Hepatic stellate cell (primary cell): ENCODE measurements around the gene SULT4A1.
"Not testable (repeated sequence)": the region's sequence is repeated elsewhere in the genome, so short reads cannot be mapped to it uniquely, and the experiment has no call there.

Experiments
- DNase-seq: peaks from one replicate; pipeline ENCODE4 v3.0.0; 2011; ENCODE audit warnings: low spot score

SULT4A1 gene, protein sequence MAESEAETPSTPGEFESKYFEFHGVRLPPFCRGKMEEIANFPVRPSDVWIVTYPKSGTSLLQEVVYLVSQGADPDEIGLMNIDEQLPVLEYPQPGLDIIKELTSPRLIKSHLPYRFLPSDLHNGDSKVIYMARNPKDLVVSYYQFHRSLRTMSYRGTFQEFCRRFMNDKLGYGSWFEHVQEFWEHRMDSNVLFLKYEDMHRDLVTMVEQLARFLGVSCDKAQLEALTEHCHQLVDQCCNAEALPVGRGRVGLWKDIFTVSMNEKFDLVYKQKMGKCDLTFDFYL

DNA sequence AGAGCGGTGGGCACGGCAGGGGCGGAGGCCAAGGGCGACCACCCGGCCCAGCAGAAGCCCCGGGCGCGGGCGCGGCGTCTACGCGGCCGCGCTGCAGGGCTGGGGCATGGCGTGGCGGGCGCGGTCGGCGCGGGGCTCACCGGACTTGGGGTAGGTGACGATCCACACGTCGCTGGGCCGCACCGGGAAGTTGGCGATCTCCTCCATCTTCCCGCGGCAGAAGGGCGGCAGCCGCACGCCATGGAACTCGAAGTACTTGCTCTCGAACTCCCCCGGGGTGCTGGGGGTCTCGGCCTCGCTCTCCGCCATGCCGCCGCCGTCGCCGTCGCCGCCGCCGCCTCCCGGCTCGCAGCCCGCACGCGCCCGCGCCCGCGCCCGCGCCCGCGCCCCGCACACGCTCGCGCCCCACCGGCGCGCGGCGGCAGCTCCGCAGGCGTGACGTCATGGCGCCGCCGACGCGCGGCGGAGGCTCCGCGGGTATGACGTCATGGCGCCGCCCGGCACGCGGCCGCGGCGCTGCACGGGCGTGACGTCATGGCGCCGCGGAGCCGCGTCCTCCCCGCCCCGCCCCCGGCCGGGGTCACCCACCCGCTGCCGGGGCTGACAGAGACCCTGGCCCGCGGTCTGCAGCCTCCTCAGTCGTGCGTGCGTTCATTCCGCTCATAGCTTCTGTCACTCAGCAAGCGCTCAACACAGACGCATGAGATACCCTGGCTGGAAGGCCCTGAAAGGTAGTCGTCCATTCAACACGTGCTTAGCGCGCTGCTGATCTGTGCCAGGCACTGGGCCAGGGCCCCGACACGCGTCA, at the start of gene SULT4A1:
Gene SULT4A1 (minus strand): TSS at position 440 of the 808 bp plus-strand sequence. CDS start 131 bp downstream, at position 309.
- DNase-seq = no peak

DNA sequence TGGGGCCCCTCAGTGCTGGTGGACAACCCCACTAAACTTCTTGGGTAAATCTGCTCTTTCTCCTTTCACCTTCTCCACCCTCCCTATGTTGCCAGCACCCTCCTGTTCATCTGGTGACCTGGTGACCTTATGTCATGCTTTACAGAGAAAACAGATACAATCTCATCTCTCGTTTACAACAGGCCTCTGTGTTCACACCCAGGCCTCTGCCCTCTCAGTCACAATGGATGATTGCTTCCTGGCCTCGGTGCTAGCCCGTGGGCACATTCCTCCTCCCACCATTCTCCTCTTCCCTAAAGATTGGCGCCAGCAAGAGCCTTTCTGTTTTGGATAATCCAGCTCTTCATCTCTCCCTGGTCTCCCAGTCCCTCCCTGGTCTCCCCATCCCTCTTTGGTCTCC, 49.0 kb upstream of the SULT4A1 start:
- DNase-seq = no peak

DNA sequence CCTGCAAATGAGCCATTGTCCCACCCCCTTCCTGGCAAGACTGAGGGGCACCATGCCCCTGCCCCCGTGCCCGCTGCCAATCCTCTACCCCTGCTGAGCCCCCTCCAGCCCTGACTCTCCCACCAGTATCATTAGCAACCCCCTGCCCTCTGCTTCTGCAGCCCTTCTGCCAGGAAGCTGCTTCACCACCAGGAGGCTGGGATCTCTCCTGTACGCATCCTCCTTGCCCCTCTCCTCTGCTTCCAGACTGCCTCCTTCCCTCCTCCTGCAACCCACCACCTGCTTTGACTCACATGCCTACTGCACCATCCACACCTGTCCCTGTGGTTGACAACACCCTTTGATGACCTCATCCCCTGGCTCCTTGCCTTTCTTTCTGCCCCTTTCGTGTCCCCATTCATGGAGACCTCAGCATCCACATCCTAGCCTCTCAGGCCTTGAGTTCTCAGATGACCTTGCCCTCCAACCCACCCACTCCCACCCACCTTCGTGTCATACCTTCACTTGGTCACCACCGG, 47.9 kb upstream of the SULT4A1 start:
- DNase-seq = no peak

DNA sequence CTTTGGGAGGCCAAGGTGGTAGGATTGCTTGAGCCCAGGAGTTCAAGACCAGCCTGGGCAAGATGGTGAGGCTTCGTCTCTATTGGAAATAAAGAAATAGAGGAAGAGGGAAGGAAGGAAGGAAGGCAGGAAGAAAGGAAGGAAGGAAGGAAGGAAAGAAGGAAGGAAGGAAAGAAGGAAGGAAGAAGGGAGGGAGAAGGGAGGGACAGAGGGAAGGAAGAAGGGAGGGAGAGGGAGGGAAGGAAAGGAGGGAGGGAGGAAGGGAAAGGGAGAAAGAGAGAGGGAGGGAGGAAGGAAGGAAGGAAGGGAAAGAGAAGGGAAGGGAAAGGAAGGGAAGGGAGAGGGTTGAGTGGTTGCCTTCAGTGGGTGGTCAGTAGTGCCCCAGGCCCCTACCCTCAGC, 47.4 kb upstream of the SULT4A1 start:
- DNase-seq = no peak

DNA sequence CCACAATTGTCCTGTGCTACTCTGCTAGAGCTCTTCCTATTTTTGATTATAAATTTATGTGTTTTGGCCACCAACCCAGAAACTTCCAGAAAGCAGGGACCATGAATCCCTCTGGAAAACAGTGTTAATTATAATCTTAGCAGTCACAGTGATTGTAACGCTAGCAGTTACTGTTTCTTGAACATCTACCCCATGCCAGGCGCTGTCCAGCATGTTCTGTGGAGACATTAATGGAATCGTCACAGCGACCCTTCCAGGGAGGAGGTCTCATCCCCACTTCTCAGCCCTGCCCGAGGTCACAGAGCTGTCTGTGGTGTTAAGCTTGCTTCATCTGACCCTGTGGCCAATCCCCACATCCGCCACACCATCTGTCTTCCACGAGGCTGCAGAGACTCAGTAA, 43.4 kb upstream of the SULT4A1 start:
- DNase-seq = no peak

DNA sequence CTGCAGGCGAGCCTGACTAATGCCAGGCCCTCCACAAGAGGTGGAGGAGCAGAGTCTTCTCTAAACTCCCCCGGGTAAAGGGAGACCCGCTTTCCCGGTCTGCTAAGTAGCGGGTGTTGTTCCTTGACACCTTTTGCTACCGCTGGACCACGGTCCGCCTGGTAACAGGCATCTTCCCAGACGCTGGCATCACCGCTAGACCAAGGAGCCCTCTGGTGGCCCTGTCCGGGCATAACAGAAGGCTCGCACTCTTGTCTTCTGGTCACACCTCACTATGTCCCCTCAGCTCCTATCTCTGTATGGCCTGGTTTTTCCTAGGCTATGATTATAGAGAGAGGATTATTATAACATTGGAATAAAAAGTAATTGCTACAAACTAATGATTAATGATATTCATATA, 42.1 kb upstream of the SULT4A1 start:
- DNase-seq = not testable (repeated sequence)

DNA sequence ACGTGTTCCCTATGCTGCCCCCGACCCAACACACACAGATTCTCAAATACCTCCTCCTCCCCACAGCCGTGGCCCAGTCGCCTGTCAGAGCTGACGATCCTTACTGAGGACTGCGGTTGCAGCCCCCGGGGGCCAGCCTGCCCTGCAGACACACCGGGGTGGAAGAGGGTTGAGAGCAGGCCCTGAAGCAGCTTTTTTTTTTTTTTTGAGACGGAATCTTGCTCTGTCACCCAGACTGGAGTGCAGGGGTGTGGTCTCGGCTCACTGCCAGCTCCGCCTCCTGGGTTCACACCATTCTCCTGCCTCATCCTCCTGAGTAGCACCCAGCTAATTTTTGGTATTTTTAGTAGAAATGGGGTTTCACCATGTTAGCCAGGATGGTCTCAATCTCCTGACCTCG, 40.7 kb upstream of the SULT4A1 start:
- DNase-seq = not testable (repeated sequence)

DNA sequence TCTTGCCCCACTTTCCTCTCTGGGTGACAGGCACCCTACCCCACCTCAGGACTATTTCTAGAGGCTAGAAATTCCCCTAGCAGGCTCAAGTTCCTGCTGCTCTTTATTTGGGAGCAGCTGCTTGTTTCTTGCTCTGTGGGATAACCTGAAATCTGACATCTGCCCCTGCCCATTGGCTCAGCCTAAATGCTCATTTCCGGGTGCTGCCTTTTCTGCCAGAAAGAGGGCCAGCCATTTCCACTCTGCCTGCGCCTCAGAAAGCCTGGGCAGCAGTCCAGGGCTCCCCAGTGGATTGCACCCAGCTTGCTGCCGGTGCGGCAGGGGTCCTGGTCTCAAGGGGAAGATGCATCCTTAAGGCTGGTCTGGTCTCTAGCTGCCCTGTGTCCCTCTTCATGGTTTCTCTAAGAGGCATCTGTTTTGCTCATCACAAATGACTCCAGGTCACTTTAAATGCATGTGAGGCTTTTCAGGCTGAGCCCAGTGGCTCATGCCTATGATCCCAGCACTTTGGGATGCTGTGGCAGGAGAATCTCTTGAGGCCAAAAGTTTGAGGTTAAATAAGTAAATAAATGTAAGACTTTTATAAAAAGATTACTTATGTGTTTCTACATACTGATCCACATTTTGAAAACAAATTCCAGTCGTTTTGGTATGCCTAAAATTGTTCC, 39.8 kb upstream of the SULT4A1 start:
- peak; percentile 75 for DNase-seq

DNA sequence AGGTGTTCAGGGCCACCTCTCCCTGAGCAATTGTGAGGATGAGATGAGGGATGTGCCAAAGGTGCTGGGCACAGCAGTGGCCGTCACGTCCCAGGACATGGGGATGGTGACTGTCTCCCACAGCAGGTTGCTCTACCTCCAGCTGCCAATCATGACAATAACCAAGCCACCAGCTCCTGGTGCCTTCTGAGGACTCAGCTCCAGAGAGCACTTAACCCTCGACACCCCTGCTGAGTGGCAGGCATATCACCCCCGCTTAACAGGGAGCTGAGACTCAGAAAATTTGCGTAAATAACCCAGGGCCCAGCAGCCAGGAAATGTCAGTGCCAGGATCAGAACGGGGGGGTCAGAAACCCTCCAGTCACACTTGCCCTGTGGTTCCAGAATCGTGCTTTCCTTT, 37.9 kb upstream of the SULT4A1 start:
- no peak for DNase-seq

DNA sequence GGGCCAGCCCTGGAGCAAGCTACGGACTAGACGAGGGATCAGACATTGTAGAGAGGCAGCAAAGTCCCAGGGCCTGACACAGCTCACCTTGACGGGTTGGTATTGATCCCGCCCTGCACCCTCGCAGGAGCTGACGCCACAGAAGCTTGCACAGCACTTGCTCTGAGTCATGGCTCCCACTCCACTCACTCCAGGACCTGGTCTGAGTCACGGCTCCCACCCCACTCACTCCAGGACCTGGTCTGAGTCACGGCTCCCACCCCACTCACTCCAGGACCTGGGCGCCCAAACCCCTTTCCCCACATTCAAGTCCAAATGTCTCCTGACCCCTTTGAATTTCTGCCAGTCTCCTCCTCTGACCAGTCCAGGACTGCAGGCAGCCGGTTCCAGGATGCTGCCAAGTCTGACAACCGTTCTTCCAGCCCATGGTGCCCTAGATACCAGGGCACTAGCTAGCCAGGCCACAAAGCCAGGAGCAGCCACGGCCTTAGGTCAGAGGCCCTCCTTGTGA, 35.5 kb upstream of the SULT4A1 start:
- DNase-seq = peak; percentile 70

DNA sequence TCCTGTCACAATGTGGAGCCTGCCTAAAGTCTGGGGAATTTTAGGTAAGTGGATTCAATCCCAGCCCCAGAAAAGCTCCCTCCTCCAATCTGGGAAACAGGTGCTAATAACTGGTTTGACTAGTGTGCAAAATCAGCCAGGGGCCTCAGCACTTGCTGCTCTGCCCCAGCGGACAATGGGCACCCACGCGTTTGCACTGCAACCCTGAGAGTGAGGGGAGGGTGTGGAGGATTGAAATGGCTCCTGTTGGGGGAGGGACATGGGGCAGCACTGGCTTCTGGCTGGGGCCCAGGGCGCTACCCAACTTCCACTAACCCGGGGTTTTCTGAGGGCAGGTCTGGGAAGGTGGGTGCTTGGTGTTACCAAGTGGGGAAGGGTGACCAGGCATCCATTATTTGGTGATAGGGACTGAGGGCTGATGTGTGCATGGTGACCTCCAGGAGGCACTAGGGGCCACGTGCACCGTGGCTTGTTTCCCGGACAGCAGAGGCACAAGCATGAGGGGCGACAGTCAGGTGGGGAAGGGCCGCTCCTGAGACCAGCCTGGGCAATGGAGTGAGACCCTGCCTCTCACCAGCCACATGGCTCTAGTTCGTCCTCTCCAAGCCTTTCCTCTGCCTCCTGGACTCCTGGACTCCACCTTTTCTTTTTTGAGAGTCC, 33.8 kb upstream of the SULT4A1 start:
- DNase-seq = no peak

DNA sequence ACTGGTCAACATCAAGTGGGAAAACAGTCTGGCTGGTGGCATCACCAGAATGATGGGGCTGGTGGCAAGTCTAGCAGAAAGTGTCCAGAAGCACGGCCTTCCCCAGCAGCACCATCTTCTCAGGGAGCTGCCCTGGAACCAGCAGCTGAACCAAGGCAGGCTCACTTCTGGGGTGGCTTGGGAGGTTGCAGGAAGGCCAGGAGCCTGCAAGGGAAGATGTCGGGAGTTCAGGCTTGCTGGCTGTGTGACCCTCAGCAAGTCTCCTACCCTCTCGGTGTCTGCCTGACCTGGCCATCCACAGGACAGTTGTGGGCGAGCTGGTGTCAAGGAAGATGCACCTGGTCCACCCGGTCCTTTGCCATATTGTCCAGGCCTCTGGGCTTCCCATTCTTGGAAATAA, 31.8 kb upstream of the SULT4A1 start:
- DNase-seq = no peak

DNA sequence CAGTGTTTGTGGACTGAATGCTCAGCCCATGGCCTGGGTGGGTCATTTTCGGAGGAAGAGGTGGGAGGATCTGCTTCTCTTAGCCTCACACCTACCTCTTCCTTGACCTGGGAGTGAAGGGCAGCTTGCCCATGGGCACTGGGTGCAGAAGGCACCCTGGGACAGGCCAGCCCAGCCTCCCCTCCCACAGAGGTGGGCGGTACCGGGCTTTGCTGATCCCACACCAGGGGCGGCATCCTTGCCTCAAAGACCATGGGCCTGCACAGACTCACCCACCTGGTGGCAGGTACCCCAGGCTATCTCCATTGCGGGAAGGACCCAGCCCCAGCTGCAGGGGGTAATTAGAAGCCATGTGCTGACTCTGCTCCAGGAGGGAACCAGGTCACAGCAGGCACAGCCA, 31.0 kb upstream of the SULT4A1 start:
- no peak for DNase-seq

DNA sequence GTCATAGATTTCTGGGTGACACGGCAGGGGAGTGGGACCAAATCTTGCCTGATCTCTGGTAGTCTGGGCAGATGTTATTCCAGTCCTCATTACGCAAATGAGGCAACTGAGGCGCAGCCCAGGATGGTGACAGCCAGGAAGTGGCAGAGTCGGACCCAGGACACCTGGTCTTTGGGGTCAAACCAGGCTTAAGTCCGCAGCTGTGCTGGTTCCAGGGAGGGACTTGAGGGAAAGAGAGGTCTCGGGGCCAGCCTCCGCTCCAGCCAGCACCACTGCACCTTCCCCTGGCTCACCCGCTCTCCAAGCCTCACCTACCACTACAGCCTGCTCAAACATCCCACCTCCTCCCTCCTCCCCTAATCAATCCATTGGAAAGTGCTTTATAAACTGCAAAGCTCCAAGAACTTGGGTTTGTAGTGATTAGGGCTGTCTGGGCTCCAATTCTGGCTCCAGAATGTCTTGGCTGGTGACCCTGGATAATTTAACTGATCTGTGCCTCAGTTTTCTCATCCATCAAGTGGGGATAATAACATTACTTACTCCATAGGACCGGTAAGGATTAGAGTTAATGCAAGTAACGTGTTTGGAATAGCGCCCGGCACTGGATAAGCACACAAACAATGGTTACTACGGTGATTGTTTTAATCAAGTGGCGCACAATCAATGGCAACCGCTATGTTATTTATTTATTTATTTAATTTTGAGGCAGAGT, 30.0 kb upstream of the SULT4A1 start:
- DNase-seq = no peak

DNA sequence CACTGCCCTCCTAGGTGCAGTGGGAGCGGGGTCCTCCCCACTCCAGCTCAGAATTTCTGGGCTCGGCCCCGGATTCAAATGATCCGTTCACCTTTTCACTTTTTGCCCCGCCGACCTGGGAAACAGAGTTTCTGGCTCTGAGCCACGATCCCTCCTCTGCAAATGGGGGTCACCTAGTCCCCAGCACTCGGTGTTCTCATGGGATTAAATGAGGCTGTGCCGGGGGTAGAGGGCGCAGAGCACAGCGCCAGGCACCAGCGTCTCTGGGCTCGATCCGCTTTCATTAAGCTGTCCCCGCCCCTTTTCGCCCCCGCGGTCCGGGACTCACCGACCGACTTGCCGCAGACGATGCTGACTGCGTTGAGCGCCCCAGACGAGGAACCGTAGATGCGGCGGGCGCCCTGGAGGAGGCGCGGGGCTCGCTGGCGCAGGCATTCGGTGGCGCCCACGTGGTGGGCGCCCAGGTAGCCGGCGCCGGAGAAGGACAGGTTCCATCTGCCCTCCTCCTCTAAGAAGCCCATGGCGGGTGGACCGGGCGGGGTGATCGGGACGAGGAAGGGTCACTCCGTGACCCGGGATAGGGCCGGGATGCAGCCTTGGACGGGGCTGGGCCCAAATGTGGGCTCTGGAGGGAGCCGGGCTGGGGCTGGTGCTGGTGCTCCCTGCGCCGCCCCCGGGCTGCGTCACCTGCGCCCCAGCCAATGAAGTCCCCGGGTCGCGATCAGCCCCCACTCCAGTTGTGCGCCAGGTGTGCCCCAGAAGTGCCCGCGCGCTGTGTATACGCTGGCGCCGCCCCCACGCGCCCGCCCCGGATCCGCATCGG, 29.3 kb upstream of the SULT4A1 start, which contains the start of gene PNPLA5:
Gene PNPLA5 (minus strand): TSS at position 654 of the 823 bp plus-strand sequence. CDS start 133 bp downstream, at position 521.
- DNase-seq = no peak

DNA sequence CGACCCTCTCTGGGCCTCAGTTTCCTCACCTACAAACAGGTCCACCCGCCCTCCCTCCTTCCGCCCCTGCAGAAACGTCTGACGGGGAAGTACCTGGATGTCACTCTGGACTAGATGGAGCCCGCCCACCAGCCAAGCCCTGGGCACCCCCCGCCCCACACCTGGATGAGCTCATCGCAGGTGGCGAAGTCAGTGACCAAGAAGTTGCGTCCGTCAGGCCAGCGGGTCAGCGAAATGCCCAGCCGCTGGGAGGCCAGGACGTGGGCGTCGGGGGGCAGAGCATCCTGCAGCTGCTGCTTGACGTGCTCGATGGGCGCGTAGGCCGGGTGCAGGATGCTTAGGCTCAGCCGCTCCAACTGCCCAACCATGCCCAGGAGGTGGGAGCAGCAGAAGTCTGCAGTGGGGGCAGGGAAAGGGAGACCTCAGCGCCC, 28.6 kb upstream of the SULT4A1 start:
- no peak for DNase-seq

DNA sequence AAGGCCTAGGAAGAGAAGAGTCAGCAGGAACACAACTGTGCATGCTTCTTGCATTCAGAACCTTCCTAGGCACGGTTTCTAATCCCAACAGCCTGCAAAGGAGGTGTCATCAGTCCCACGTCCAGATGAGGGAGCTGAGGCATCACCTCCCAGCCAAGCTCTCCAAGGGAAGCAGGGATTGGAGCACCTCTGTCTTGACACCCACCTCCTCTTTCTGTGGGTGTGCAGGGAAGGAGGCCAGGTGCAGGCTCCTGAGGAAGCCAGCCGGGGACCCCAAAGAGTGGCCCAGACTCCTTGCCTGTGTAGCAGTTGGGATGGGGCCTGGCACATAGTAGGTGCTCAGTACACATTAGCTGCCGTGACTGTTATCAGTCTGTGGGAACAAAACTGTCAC, 27.5 kb upstream of the SULT4A1 start:
- DNase-seq = peak; percentile 69

DNA sequence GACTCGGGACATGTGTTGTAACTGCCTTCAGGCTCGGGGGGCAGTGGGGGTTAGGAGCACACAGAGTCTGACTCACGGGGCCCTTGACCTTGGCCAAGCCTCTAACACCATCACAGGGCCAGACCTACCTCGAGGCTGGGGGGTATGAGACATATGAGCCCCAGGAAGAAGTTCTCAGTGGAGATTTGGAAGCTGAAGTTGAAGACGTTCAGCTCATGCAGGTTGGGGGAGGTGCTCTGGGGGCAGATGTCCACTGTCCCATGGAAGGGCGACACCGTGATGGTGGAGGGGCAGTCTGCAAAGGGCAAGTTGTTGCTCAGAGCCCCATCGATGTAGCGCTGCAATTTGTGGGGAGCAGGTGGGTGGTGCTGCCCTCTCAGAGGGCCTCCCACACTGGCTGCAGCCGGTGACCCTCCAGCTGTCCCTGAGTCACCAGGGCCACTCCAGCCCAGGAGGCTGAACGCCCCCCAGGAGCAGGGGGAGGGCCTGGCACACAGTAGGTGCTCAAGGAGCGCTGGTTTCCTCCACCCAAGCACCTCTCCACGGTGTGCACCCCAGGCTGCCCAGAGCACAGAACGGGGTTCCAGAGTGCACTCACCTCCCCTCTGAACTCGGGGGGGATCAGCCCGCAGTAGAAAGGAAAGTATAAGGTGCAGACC, 27.0 kb upstream of the SULT4A1 start:
- DNase-seq = no peak

DNA sequence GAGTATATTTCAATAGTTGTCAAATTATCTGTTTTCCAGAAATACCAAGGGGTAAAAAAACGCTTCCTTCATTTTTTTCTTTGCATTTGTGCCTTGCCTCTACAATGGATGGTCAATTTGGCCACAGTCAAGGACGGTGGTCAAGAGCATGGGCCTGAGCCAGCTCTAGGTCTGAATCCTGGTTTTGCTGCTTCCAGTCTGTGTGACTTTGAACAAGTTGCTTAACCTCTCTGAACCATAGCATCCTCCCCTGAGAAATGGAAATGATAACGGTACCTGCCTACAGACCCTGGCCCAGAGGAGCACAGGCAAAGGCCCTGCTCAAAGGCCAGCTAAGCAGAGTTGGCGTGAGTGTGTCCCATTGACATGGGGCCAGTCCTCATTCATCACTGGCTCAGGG, 26.4 kb upstream of the SULT4A1 start:
- DNase-seq = no peak

DNA sequence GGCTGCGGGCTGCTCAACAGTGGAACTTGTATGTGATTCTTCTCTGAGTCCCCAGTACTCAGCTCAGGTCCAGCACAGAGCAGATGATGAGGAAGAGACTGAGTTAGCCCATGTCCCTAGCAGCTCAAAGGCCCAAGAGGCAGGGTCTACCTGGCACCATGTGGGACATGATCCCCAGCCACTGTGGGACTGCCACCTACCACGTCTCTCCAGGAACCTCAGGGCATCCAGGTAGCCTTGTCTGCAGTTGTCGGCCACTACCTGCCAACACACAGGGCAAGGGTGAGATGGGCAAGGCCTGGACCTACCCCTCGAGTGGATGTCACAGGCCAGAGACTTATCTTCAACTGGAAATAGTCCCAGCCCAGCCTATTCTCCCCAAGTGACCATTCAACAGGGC, 25.1 kb upstream of the SULT4A1 start:
- no peak for DNase-seq
